DLD1 (cell line): ENCODE data around the gene RNF115.
"Not testable (repeated sequence)": the region's sequence is repeated elsewhere in the genome, so short reads cannot be mapped to it uniquely, and the experiment has no call there.

ENCODE experiments used
- in situ Hi-C: cut with HindIII; loops from 2 replicates; pipeline ENCODE4 v1.10.0; 2017; ENCODE audit warnings: low sequenced_read_pairs

RNF115 gene

DNA sequence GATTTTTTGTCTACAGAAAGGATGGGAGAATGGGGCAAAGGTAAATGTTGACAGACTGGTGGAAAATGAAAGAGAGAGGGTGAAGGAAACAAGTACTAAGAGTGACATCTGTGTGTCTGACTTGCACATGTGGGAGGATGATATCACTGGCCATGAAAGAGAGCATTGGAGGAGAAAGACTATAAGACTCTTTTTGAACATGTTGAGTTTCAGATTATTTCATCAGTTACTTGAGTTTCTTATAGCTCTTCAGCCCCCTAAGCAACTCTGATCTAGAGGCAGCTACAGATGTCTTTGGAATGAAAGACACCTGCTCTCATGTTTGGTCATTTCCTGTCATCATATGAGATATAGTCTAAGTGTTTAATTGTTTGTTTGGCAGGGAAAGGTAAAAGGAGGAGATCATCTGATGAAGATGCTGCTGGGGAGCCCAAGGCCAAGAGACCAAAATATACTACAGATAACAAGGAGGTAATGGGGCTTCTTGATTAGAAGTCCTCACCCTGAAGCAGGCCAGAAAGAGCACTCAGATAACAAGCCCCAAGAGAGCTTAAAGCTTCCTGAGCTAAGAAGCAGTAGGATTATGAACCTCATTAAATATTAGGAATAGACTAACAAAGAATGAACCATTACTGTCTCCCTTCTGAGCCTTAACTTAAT lies 4.6 kb upstream of the RNF115 start:
- in situ Hi-C loops, result no loop called here

DNA sequence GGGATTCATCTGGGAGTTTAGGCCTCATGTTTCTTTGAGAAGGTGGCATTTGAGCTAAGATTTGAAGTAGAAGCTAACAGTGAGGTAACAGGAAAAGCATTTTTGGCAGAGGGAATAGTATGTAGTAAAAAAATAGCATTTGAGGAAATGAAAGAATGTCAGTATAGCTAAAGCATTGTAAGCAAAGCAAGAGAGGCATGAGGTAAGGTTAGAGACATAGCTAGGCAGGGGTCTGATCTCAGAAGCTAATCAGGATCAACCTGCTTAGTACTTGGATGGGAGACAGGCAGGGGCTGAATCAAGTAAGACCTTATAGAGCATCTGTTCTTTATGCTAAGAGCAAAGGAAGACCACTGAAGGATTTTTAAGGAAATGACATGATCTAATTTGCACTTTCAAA lies 4.1 kb upstream of the RNF115 start:
- in situ Hi-C loops, result no loop called here

DNA sequence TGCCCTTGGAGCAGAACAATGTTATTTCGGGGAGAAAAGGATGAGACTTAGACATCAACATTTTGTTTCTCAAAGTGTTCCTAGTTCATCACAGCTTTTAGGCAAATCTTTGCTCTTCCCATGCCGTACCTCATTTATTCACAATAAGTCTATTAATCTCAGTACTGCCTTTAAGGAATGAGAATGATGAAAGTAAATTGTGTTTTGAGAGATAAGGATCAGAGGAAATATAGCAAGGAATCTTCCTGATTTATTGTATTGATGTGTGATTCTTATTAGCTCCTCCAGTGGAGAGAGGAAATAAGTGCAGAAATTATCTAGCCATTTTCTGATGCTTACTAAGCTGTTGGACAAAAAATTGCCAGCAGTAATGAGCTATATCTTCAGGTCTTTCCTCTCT lies 2.1 kb upstream of the RNF115 start:
- in situ Hi-C loops, result no loop called here

DNA sequence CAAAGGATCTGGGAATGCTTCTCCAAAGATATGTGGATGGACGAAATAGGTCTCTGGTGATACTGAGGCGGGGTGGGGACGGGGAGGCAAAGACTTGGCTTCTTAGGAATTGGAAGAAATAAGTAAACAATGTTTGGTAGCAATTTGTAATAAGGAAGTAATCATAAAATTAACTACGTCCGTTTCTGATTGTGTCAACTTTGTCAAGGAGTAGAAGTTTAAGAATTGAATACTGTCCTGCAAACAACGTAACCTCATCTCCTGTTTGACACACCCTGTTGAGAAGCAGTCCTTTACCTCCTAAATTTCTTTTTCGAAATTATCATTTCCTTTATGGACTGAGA lies 576 bp upstream of the RNF115 start:
- in situ Hi-C loops, result no loop called here

DNA sequence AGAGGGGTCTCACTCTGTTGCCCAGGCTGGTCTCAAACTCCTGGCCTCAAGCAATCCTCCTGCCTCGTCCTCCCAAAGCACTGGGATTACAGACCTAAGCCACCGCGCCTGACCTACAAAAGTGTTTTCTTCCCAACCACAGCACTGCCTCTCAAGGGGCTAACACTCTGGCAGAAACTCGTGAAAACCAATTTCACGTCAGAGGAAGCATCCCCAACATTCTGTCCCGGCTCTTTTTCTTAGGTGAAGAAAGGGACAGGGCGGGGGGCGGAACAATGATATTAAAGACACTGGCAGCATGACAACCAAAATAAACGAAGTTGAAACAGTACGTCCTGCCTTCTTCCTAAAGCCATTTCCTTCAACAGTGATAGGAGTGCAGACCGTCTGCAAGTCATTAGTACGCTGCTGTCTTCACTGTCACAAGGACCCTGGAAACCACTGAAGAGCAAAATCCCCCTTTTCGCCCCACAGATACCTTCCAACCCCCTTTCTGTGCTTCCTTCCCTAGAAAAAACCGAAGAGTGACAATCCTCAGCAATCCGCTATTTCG lies 1.0 kb downstream of the RNF115 start:
- in situ Hi-C loops, result not testable (repeated sequence)

DNA sequence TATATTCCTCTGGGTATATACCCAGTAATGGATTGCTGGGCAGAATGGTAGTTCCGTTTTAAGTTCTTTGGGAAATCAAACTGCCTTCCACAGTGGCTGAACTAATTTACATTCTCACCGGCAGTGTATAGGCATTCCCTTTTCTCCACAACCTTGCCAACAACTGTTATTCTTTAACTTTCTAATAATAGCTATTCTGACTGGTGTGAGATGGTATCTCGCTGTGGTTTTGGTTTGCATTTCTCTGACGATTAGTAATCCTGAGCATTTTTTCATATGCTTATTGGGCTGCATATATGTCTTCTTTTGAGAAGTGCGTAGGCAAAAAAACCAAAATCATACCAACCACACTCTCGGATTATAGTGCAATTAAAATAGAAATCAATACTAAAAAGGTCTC lies 5.8 kb downstream of the RNF115 start:
- in situ Hi-C loops, result not testable (repeated sequence)

DNA sequence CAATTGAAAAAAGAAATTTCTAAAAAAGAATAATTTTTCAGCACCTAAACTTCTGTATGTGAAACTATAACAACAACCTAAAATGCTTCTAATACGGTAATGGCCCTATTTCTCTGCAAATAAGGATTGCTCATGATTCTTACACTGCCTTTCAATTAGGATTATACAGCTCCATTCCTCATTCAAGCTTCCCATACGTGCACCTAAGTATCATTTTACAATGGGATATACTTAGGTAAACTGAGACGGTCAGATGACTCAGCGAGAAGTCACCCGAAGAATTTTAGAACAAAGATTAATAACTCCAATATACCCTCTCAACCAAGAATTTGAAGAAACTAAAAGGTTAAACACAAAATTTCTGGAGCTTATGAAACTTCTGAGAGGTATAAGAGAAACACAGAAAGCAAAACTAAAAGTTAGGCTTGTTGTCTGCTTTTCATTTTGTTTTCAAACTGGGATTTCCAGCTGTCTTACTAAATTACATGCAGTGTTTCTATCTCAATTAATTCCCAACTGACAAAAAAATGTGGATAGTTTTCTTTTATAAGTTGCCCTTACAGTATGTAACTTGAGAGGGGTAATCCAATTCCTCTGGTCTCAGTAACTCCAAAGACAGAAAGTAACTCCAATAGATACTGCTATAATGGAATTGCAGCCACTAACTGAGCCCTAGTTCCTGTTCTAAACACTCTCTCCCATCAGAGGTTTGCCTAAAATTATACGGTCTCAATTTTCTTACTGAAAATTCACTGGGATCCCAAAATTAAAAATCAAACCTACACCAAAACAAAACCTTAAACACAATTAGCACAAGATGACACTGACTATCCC lies 10.7 kb downstream of the RNF115 start:
- in situ Hi-C loops, result not testable (repeated sequence)

DNA sequence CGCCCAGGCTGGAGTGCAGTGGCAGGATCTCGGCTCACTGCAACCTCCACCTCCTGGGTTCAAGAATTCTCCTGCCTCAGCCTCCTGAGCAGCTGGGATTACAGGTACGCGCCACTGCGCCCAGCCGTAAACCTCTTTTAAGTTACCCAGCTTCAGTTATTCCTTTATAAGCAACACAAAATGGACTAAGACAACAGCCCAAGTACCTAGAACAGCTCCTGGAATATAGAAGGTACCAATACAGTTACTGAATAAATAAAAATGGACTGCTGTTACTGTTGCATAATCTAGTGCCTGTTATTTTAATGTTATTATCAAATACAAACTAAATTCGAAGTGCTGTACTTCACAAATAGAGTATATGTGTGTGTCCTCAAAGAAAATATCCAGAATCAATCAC lies 17.1 kb downstream of the RNF115 start:
- in situ Hi-C loops, result no loop called here

DNA sequence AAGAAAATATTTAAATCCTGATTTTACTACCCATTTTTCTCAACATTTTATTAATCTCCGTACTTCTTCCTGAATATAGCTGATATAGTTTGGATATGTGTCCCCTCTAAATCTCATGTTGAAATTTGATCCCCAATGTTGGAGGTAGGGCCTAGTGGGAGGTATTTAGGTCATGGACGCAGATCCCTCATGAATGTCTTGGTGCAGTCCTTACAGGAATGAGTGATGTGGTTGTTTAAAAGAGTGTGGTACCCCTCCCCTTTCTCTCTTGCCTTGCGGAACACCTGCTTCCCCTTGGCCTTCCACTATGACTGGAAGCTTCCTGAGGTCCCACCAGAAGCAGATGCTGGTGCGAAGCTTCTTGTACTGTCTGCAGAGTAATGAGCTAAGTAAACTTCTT lies 17.5 kb downstream of the RNF115 start:
- in situ Hi-C loops, result no loop called here

DNA sequence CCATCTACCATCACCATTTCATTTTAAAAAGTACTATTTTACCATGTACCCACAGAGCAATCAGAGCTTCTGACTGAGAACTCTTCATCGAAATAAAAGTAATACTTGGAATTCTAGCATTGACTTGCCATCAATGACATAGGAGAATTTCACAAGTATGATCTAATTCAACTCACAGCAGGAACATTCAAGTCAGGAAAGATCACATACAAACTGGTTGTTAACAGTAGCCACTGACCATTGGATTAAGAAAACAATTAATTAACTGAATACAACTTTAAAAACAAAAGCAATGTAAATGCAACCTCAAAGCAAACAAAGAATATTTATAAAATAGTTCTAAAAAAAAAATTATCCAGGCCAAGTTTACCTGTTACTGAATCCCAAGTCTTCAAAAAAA lies 18.8 kb downstream of the RNF115 start:
- in situ Hi-C loops, result no loop called here

DNA sequence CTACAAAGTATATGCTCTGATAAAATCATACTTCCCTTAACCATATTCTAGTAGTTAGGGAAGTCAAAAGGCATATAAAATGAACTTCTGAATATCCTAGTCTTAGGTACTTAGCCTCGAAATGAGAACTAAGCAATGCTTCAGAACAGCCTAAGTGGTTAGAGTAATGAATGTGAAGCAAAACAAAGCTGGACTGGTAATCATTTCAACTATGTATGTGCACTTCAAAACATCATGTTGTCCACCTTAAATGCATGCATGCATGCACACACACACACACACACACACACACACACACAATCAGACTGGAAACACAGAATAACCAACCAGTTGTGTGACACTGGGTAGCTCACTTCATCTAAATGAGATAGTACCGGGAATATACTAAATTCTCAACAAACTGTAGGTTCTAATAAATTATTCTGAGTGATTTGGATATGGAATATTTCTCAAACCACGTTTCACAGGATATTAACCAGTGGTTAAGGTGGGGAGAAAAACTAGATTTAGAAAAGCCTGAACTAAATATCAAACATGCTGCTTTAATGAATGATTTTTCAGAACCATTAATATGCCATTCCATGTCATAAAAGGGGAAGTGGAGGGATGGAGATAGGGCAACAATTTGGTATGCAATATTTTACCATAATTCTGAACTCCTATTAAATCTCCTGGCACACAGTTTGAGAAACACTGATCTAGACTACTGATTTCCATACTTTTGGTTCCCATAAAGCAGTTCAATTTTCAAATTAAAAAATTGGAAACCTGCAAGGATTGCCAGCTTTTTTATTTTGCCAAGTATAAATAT lies 19.5 kb downstream of the RNF115 start:
- in situ Hi-C loops, result no loop called here

DNA sequence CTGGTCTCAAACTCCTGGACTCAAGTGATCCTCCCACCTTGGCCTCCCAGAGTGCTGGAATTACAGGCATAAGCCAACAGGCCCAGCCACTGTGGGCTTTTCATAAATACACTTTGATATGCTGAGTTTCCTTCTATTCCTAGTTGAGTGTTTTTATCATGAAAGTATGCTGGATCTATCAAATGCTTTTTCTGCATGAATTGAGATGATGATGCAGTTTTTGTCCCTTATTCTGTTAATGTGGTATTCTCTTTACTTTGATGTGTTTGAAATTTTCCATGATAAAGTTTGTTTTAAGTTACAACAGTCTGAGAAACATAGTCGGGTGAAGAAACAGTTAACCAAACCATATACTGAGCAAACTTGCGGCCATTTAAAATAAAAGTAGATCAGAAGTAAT lies 24.1 kb downstream of the RNF115 start:
- in situ Hi-C loops, result no loop called here

DNA sequence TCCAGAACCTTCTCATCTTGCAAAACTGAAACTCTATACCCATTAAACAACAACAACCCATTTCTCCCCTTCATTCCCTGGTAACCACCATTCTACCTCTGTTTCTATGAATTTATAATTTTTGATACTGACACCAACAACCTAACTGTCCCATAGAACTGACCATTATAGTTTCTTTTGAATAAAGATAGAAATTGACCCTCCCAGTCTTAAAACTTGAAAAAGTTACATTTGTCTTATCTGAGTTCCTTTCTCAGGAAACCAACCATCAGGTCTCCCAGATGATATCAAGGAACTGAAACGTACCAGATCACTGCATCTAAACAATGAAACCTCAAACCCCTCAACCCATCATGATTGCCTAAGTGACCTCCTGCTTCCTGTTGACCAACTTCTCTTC lies 27.1 kb downstream of the RNF115 start:
- in situ Hi-C loops, result no loop called here

DNA sequence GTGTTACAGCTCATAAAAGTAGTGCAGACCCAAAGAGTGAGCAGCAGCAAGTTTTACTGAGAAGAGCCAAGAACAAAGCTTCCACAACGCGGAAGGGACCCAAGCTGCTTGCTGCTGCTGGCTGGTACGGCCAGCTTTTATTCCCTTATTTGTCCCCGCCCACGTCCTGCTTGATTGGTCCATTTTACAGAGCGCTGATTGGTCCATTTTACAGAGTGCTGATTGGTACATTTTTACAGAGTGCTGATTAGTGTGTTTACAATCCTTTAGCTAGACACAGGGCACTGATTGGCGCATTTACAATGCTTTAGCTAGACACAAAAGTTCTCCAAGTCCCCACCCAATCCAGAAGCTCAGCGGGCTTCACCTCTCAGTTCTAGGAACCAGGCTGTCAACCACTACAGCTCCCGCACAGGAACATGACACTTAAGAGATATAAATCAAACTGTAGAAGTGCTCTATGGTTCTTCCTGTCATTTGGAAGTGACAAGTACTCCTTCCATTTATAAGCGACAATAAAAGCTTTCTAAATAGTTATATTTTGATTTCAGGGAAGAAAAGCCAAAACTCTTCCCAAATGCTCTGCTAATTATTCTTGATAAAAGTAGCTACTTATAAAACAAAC lies 28.5 kb downstream of the RNF115 start:
- in situ Hi-C loops, result no loop called here

DNA sequence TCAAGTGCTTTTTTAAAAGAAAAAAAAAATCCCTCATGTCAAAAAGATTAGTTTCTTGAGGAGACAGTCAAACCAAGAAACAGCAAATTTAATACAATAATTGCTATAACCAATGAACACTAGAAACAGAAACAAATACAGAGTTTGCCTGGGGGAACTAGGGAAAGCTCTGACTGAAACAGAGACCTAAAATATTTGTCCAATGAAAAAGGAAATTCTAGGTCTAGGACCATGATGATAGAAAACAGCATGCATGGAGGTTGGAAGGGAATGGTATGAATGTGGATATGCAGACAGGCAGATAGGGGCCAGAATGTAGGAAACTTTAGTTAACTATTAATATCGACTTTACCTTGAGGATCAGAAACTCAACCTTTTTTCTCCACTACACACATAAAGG lies 31.4 kb downstream of the RNF115 start:
- in situ Hi-C loops, result no loop called here

DNA sequence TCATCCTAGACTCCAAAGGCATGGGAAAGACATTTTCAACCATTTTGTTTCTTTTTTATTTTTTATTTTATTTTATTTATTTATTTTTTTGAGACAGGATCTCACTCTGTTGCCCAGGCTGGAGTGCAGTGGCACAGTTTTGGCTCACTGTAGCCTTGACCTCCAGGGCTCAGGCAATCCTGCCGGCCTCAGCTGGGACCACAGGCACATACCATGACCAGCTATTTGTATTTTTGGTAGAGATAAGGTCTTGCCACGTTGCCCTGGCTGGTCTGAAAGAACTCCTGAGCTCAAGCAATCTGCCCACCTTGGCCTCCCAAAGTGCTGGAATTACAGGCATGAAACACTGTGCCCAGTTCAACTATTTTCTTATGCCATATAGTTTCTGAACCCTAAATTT lies 32.0 kb downstream of the RNF115 start:
- in situ Hi-C loops, result not testable (repeated sequence)

DNA sequence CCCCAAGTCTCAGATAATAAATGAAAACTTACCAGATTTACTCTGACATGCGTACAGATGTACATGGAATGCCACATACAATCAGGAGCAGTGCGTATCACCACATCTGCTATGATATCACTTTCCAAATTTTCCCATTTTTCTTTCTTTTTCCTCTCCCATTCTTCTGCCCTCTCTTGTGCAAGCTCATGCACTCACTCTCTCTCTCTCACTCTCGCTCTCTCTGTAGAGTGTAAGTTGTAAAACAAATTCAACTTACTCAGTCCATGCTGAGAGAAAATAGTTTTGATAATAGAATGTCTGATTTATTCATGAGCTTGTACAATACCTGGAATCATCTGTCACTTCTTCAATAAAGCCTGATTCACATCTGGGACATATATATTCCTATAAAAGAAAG lies 35.3 kb downstream of the RNF115 start:
- in situ Hi-C loops, result no loop called here

DNA sequence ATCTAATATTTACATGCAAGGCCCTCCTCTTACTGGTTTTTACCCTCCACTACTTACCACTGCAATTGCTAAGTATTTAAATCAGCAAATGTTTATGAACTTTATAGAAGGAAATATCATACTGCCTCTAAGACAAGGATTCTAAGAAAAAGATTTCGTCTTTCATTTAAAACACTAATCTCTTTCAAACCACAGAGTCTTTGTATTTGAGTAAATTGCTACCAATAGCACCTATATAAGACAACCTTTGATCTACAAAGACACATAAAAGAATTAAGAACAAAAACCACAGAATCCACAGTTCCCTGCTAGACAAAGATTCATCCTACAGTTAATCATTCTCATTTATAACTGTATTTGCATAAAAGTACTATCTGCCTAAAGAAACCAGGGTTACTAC lies 37.6 kb downstream of the RNF115 start:
- in situ Hi-C loops, result no loop called here

DNA sequence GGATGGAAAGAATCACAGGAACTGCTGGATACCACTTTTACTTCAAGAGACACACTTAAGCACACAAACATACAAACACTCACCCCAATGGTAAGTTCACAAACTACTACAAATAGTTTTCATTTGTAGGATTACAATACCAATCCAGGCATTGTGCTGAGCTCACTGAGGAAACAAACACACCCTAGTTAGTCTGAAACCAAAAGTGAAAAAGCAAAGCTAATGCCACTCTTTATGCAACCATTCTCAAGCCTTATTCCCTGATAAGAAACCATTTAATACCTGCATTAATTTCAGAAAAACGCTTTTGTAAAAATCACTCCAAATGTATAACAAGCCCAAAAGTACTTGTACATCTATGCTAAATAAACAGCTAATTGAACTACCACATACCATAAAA lies 38.3 kb downstream of the RNF115 start:
- in situ Hi-C loops, result no loop called here

DNA sequence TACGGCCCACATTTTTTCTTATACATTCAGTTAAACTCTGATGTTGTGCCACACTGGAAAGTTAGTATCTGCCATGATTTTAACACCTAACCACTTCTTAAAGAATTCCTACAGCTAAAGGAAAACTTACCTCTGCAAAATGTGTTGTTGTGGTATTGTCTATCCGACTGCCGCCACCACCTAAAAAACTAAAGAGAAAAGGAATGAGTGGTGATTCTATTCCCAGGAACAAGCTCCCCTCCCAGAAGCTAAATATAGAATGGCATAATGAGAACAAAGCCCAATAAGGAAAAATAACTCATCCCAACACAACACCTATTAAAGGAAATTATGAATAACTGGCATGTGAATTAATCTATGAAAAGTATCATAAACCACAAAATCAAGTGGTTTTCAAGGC lies 39.5 kb downstream of the RNF115 start:
- in situ Hi-C loops, result no loop called here
